GM18861 (cell line): Measurements from ENCODE around the gene SLC25A30.
"Not testable (repeated sequence)": the region's sequence is repeated elsewhere in the genome, so short reads cannot be mapped to it uniquely, and the experiment has no call there.

Experiments used
- ATAC-seq: cut with Tn5 transposase; IDR thresholded peaks from one replicate; pipeline ENCODE4 v1.9.1; 2021; ENCODE audit not compliant: unreplicated experiment

SLC25A30 gene

GRCh38 chr13:45432737-45433380, 14.7 kb upstream of the SLC25A30 start:
- ATAC-seq = no peak

GRCh38 chr13:45426056-45426841, 8.1 kb upstream of the SLC25A30 start:
- not testable (repeated sequence) for ATAC-seq

- no peak for ATAC-seq
Measured at GRCh38 chr13:45422731-45423292, 4.6 kb upstream of the SLC25A30 start.

GRCh38 chr13:45419945-45420344, 1.8 kb upstream of the SLC25A30 start:
- ATAC-seq = no peak

- not testable (repeated sequence) for ATAC-seq
Measured at GRCh38 chr13:45419389-45419788, 1.2 kb upstream of the SLC25A30 start.

- ATAC-seq = no peak
Measured at GRCh38 chr13:45416516-45417128, 1.6 kb downstream of the SLC25A30 start.

- ATAC-seq = no peak
Measured at GRCh38 chr13:45415112-45415511, 3.1 kb downstream of the SLC25A30 start.

- no peak for ATAC-seq
Measured at GRCh38 chr13:45413826-45414307, 4.3 kb downstream of the SLC25A30 start.

- no peak for ATAC-seq
Measured at GRCh38 chr13:45412274-45413049, 5.7 kb downstream of the SLC25A30 start.

- ATAC-seq = no peak
Measured at GRCh38 chr13:45411631-45412030, 6.5 kb downstream of the SLC25A30 start.

GRCh38 chr13:45411221-45411620, 7.0 kb downstream of the SLC25A30 start:
- no peak for ATAC-seq

- ATAC-seq = no peak
Measured at GRCh38 chr13:45410466-45410865, 7.7 kb downstream of the SLC25A30 start.

GRCh38 chr13:45410001-45410400, 8.2 kb downstream of the SLC25A30 start:
- ATAC-seq = no peak

- ATAC-seq = no peak
Measured at GRCh38 chr13:45406421-45406820, 11.8 kb downstream of the SLC25A30 start.

GRCh38 chr13:45403081-45403480, 15.1 kb downstream of the SLC25A30 start:
- ATAC-seq = no peak

GRCh38 chr13:45402641-45403040, 15.5 kb downstream of the SLC25A30 start:
- no peak for ATAC-seq

GRCh38 chr13:45401314-45401713, 16.9 kb downstream of the SLC25A30 start:
- no peak for ATAC-seq

GRCh38 chr13:45398877-45399276, 19.3 kb downstream of the SLC25A30 start:
- no peak for ATAC-seq

GRCh38 chr13:45396533-45397095, 21.6 kb downstream of the SLC25A30 start:
- ATAC-seq = no peak

- no peak for ATAC-seq
Measured at GRCh38 chr13:45393941-45394570, 24.1 kb downstream of the SLC25A30 start.
